Transverse colon (tissue), 4 donors: ENCODE data around the gene RAD54L2. TPM values are rescaled to one million over a fixed set of nuclear protein-coding genes. Genes with fewer than 3 reads are reported as not detected.
"Not testable (repeated sequence)": the region's sequence is repeated elsewhere in the genome, so short reads cannot be mapped to it uniquely, and the experiment has no call there.

Source experiments
- DNase-seq: peaks from one replicate; pipeline ENCODE4 v3.0.0-alpha.2; 2019
- H3K27ac ChIP-seq, 4 donors: fragments of 200-600 bp; sonication (generic); 2 replicates each; pipeline ENCODE4 v1.5.1; 2016 to 2018; ENCODE audit warnings: inconsistent platforms in 4 of 4
- H3K27me3 ChIP-seq: fragments of 200-600 bp; sonication (generic); 2 replicates; pipeline ENCODE4 v1.5.1; 2017; ENCODE audit warnings: inconsistent platforms
- H3K36me3 ChIP-seq, 4 donors: fragments of 200-600 bp; sonication (generic); 2 replicates each; pipeline ENCODE4 v1.5.1; 2017 to 2019; ENCODE audit warnings: inconsistent platforms in 4 of 4
- H3K4me1 ChIP-seq, 4 donors: fragments of 200-600 bp; sonication (generic); 2 replicates each; pipeline ENCODE4 v1.5.1; 2017 to 2020; ENCODE audit warnings: inconsistent platforms in 4 of 4
- H3K4me3 ChIP-seq, 4 donors: fragments of 200-600 bp; sonication (generic); 1 replicate in 1 of 4; 2 replicates in 3 of 4; pipeline versions ENCODE4 v1.5.1 to v1.6.1; 2017 to 2019; ENCODE audit warnings: inconsistent platforms in 4 of 4
- H3K9me3 ChIP-seq, 2 donors: fragments of 200-600 bp; sonication (generic); 2 replicates each; pipeline ENCODE4 v1.5.1; 2017 to 2019; ENCODE audit warnings: inconsistent platforms in 2 of 2
- EP300 ChIP-seq: sonication (generic); formaldehyde crosslinking; IDR thresholded peaks from one replicate; pipeline ENCODE4 v1.6.1; 2017; ENCODE audit warnings: antibody characterized with exemption, low read depth
- POLR2A ChIP-seq: fragments of 450-650 bp; IDR thresholded peaks from one replicate; pipeline ENCODE4 v1.6.1; 2016; ENCODE audit warnings: antibody characterized with exemption, mild to moderate bottlenecking, moderate library complexity
- POLR2AphosphoS5 ChIP-seq, 3 donors: sonication (generic); formaldehyde crosslinking; IDR thresholded peaks; one replicate each; pipeline ENCODE4 v1.6.1; 2016; ENCODE audit warnings: antibody characterized with exemption in 3 of 3
- WGBS, 2 donors: methylation state at CpG; one replicate each; pipeline ENCODE4 v1.1.5; 2018; ENCODE audit warnings: low coverage in 1 of 2; 5-methylcytosine and 5-hydroxymethylcytosine counted together
- in situ Hi-C, 4 donors: fragments of 200-750 bp; cut with MboI; loops; one replicate each; pipeline versions ENCODE4 v1.15.0 to v1.15.1; 2017; ENCODE audit warnings: low sequenced_read_pairs in 3 of 4, low pct_ligation_motif_present in 1 of 4, low pct_unique_long_range_greater_than_20kb in 1 of 4
- intact Hi-C: fragments of 100-400 bp; cut with DNase I; formaldehyde crosslinking; loops from one replicate; pipeline ENCODE4 v1.15.1; 2023; ENCODE audit warnings: low total_unique reads
- total RNA-seq, 4 donors: library from RNA; depleted of rRNA; stranded (reverse); fragments of >200 nt; gene quantifications; one replicate each; pipeline ENCODE4 v1.1.0, GENCODE V29; 2016
- TF ChIP-seq, protein P1 (sequence below), 5 experiments: fragments of 200-600 bp in 3 of 5; fragments of 450-650 bp in 2 of 5; sonication (generic) in 3 of 5; IDR thresholded peaks; 1 replicate in 2 of 5; 2 replicates in 3 of 5; pipeline ENCODE4 v1.5.1; 2016 to 2017; ENCODE audit warnings: antibody characterized with exemption in 5 of 5, inconsistent platforms in 3 of 5, mild to moderate bottlenecking in 2 of 5, moderate library complexity in 1 of 5

The RAD54L2 gene
- total RNA-seq, 4 donors from 2014 or later, result 13.1 to 24.9 (median 18.2) TPM

- Histone ChIP-seq H3K4me1 (no peaks in the 10 kb centered on the region), H3K9me3 (no peaks in the 10 kb centered on the region), H3K4me3 (no peak overlapping the region), H3K27me3 (no peaks in the 10 kb centered on the region), H3K27ac (no peak overlapping the region), H3K36me3 (no peaks in the 10 kb centered on the region)
- WGBS, 2 donors, result 75 to 83% methylated on average over 9 to 11 of the region's 11 CpGs
- no peak for DNase-seq
- intact Hi-C loops, result no loop called here
- TF ChIP-seq POLR2AphosphoS5 (IDR thresholded peaks at IDR 0.05), result no peak
- TF ChIP-seq POLR2A, result no peak
- no peak for TF ChIP-seq EP300
- TF ChIP-seq, protein P1, sequence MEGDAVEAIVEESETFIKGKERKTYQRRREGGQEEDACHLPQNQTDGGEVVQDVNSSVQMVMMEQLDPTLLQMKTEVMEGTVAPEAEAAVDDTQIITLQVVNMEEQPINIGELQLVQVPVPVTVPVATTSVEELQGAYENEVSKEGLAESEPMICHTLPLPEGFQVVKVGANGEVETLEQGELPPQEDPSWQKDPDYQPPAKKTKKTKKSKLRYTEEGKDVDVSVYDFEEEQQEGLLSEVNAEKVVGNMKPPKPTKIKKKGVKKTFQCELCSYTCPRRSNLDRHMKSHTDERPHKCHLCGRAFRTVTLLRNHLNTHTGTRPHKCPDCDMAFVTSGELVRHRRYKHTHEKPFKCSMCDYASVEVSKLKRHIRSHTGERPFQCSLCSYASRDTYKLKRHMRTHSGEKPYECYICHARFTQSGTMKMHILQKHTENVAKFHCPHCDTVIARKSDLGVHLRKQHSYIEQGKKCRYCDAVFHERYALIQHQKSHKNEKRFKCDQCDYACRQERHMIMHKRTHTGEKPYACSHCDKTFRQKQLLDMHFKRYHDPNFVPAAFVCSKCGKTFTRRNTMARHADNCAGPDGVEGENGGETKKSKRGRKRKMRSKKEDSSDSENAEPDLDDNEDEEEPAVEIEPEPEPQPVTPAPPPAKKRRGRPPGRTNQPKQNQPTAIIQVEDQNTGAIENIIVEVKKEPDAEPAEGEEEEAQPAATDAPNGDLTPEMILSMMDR (IDR thresholded peaks at IDR 0.05), result no peak
- in situ Hi-C loops, result loop anchor here in 2 of 4 donors (25.0 kb wide), 2 partner anchors 265 to 290 kb away; partner anchors contain the start of gene IQCF6 (in 1 of the 2)
These were observed 16.1 kb upstream of the RAD54L2 start for GRCh38 chr3:51522273-51522962.

DNA sequence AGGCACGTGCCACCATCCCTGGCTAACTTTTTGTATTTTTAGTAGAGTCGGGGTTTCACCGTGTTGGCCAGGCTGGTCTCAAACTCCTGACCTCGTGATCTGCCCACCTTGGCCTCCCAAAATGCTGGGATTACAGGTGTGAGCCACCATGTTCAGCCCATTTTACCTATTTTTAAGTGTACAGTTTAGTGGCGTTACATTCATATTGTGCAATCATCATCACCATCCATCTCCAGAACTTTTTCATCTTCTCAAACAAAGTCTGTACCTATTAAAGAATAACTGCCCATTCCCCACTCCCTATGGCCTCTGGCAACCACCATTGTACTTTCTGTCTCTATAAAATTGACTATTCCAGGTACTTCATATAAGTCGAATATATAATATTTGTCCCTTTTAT, 13.6 kb upstream of the RAD54L2 start:
- H3K9me3 ChIP-seq, intact Hi-C loops, H3K36me3 ChIP-seq, H3K4me3 ChIP-seq, DNase-seq, H3K27me3 ChIP-seq, H3K4me1 ChIP-seq, H3K27ac ChIP-seq: not testable (repeated sequence)
- WGBS, 2 donors, result 76 to 92% methylated on average over 5 to 6 of the region's 6 CpGs
- in situ Hi-C loops, result loop anchor here in 2 of 4 donors (25.0 kb wide), 2 partner anchors 262 to 287 kb away; partner anchors contain the start of gene IQCF6 (in 1 of the 2)

- no peak for DNase-seq
- Histone ChIP-seq H3K27me3 (no peaks in the 10 kb centered on the region), H3K9me3 (no peaks in the 10 kb centered on the region), H3K27ac (no peak overlapping the region), H3K36me3 (no peaks in the 10 kb centered on the region), H3K4me1 (no peaks in the 10 kb centered on the region), H3K4me3 (no peak overlapping the region)
- intact Hi-C loops, result no loop called here
- 90 to 96% methylated on average over 4 to 7 of the region's 7 CpGs for WGBS, 2 donors
- in situ Hi-C loops, result no loop called here
- TF ChIP-seq POLR2A, result no peak
These were observed 8.0 kb upstream of the RAD54L2 start for GRCh38 chr3:51530485-51530884.

DNA sequence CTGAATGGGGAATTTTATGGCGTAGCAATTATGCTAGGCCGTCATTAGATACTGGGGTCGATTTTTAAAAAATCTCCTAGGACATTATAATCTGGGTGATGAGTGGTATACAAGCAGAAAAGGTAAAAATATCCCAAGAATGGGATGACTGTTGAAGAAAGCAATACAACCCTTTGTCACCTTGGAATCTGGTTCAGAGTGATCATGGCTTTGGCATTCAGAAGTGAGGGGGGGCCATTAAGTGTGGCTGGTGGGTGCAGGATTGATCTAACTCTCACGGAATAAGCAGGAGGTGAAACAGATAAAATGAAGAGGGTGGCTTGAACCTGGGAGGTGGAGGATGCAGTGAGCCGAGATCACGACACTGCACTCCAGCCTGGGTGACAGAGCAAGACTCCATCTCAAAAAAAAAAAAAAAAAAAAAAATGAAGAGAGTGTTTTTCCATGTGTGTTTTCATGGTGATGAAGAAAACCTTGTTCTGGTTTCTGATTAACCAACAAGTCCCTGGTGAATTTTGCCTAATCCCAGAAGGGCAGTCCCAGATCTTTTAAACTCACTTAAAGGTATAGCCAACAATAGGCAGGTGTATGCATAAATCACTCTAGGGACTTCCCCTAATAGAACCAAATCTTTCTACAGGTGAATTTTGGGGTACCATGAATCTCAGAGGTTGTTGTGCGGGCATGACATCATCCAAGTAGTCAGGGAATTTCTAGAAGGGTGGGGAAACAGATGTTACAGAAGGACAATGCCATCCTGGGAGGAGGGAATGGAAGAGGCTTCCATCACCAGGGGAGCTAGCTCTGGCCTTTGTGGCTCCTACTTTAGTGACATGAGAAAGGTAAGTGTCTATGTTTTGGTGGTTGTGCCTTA, 3.1 kb upstream of the RAD54L2 start:
- no peaks in the 10 kb centered on the region for H3K36me3 ChIP-seq
- 75 to 81% methylated on average over 4 to 7 of the region's 7 CpGs for WGBS, 2 donors
- in situ Hi-C loops, result no loop called here

GRCh38 chr3:51537631-51538030, 888 bp upstream of the RAD54L2 start:
- H3K27me3 ChIP-seq, H3K9me3 ChIP-seq, in situ Hi-C loops, H3K36me3 ChIP-seq, DNase-seq, intact Hi-C loops: not testable (repeated sequence)
- peak overlapping the region in 3 of 4 donors; percentile 87 to 96 (median 95) for H3K4me3 ChIP-seq
- peaks cover 14 to 20% (median 17%) of the 10 kb centered on the region in 4 donors for H3K4me1 ChIP-seq
- WGBS, 2 donors, result 64 to 86% methylated on average over 5 to 16 of the region's 16 CpGs
- peak overlapping the region; percentile 88 to 94 (median 90) for H3K27ac ChIP-seq

More for the DNA sequence above, 3.1 kb upstream of the RAD54L2 start:
- no peak overlapping the region for H3K27ac ChIP-seq
- no peak overlapping the region for H3K4me3 ChIP-seq
- H3K9me3 ChIP-seq, result no peaks in the 10 kb centered on the region
- intact Hi-C loops, result no loop called here
- no peaks in the 10 kb centered on the region for H3K27me3 ChIP-seq
- TF ChIP-seq EP300, result no peak
- TF ChIP-seq POLR2A, result no peak
- no peak for TF ChIP-seq POLR2AphosphoS5 (IDR thresholded peaks at IDR 0.05)
- TF ChIP-seq, protein P1 (IDR thresholded peaks at IDR 0.05), result no peak
- no peak for DNase-seq
- peaks cover 14 to 20% (median 17%) of the 10 kb centered on the region in 4 donors for H3K4me1 ChIP-seq
